Frontal cortex (tissue), 4 donors: ENCODE measurements around the gene ESRRA. TPM values are rescaled to one million over a fixed set of nuclear protein-coding genes. Genes with fewer than 3 reads are reported as not detected.
"Not testable (repeated sequence)": the region's sequence is repeated elsewhere in the genome, so short reads cannot be mapped to it uniquely, and the experiment has no call there.

Experiments used
- DNase-seq, 2 donors: peaks; one replicate each; pipeline ENCODE4 v3.0.0; 2012; ENCODE audit warnings: low spot score in 2 of 2
- FAIRE-seq: peaks from 2 replicates; lab custom pipeline; 2012; peaks lifted over from hg19 to GRCh38; lab: Jason Lieb, UNC
- total RNA-seq: library from RNA; depleted of rRNA; stranded (reverse); fragments of >200 nt; gene quantifications from one replicate; pipeline ENCODE4 v1.2.3, GENCODE V29; 2014
- donor health status: control.
- donor health status: control.
- donor health status: control.

Gene ESRRA
- total RNA-seq, 1 donor from 2014 or later = 12.6 TPM

DNA sequence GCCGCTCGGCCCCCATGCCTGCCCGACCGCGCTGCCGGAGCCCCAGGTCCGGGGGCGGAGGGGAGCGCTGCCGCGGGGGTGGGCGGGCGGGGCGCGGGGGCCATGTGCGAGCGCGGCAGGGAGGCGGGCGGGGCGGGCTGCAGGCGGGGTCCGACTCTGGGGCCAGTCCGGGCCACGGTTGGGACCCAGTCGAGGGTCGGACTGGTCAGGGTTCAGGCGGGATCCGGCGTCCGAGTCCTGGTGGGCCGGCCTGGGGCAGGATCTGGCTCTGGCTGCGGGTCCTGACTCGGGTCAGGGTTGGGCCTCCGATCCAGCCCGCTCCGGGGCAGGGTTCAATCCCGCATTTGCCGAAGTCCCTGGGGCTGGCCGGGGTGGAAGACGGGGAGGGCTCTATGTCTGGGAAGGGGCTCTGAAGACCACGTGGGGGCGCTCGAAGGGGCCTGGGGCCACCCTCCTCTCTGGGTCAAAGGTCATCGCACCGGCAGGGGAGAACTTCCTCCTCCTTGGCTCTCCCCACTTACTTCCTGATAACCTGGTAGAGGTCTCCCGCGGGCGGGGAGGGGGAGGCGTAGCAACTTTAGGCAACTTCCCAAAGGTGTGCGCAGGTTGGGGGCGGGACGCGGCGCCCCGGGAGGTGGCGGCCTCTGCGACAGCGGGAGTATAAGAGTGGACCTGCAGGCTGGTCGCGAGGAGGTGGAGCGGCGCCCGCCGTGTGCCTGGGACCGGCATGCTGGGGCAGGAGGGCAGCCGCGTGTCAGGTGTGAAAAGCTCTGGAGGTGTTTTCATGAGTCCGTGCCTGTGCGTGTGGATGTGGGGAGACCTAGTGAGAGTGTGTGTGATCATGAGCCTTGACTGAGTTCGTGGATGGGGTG is 603 bp downstream of the ESRRA start:
- FAIRE-seq = no peak
- DNase-seq = no peak

DNA sequence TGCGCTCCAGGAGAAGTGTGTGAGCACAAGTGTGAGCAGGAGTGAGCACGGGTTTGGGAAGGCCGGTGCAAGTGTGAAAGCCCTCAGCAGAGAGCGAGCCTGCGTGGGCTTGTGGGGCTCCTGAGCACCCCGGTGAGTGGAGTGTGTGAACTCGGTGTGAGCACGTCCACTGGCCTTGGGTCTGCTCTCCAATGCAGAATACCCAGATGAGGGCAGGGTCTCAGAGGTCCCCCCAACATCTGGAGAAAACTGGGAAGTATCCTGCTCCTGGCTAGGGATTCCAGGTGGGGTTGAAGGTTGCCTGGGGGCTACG is 1.2 kb downstream of the ESRRA start:
- no peak for DNase-seq

DNA sequence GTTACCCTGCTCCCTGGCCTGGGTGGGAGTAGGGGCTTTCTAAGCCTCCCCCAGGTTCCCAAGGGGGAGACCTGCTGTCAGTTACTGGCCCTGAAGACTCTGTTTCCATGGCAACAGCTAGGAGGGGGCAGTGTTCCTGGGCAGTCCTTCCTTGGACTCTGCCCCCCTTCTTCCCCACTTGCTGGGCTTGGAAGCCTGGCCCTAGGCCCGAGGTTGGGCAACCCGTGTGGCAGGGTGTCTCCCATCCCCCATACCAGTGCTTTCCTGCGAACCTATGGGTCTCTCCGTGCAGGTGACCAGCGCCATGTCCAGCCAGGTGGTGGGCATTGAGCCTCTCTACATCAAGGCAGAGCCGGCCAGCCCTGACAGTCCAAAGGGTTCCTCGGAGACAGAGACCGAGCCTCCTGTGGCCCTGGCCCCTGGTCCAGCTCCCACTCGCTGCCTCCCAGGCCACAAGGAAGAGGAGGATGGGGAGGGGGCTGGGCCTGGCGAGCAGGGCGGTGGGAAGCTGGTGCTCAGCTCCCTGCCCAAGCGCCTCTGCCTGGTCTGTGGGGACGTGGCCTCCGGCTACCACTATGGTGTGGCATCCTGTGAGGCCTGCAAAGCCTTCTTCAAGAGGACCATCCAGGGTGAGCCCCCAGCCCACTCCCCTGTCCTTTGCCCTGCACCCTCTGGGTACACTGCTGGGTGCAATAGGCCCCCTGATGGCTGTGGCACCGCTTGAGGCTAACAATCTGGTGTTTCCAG is 1.7 kb downstream of the ESRRA start:
- DNase-seq = no peak
- FAIRE-seq = no peak

More for the DNA sequence above, 1.2 kb downstream of the ESRRA start:
- FAIRE-seq = no peak

DNA sequence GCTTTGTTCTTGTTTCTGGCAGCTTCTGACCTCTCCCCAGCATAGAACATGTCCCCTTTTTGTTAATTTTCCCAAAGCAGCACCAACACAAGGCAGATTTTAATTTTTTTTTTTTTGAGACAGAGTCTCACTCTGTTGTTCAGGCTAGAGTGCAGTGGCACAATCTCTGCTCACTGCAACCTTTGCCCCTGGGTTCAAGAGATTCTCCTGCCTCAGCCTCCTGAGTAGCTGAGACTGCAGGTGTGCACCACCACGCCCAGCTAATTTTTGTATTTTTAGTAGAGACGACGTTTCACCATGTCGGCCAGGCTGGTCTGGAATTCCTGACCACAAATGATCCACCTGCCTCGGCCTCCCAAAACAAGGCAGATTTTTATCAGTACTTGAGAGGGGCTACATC is 2.5 kb downstream of the ESRRA start:
- DNase-seq, FAIRE-seq: not testable (repeated sequence)

DNA sequence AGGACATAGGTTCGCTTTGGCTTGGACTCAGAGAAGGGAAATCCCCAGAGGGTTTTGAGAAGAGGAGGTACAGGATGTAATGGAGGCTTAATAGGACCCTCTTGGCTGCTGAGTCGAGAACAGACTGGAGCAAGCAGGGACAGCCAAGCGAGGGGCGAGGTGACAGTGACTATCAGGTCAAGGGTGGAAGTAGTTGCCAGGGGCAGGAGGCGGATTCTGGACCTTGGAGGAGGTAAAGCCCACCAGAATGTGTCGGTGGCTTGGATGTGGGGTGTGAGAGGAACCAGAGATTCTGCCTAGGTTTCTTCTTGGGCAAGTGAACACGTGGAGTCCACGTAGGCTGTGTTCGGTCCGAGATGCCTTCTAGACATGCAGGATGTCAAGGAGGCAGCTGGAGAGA is 7.6 kb downstream of the ESRRA start:
- FAIRE-seq = no peak
- DNase-seq = no peak

DNA sequence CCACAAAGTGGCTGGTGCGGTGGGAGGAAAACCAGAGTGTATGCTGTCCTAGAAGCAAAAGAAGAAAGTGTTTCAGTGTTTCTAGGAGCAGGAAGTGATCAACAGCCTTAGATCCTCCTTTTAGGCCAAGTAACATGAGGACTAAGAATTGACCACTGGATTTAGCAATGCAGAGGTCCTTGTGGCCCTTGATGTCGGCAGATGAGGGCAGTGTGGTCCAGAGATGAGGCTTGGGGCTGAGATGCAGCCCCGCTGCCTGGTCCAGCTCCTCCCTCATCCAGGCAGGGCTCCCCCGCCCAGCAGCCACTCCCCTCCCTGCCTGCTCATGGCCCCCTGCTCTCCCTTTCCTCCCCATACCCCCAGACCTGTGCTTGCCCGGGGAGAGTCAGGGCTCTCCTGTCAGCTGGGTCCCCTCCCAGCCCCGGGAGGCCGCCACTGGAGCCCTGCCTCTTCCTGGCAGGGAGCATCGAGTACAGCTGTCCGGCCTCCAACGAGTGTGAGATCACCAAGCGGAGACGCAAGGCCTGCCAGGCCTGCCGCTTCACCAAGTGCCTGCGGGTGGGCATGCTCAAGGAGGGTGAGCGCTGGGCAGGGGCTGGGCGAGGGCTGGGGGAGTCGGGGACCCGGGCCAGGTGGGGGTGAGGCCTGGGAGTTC is 8.3 kb downstream of the ESRRA start:
- DNase-seq (no peak), FAIRE-seq (no peak)

DNA sequence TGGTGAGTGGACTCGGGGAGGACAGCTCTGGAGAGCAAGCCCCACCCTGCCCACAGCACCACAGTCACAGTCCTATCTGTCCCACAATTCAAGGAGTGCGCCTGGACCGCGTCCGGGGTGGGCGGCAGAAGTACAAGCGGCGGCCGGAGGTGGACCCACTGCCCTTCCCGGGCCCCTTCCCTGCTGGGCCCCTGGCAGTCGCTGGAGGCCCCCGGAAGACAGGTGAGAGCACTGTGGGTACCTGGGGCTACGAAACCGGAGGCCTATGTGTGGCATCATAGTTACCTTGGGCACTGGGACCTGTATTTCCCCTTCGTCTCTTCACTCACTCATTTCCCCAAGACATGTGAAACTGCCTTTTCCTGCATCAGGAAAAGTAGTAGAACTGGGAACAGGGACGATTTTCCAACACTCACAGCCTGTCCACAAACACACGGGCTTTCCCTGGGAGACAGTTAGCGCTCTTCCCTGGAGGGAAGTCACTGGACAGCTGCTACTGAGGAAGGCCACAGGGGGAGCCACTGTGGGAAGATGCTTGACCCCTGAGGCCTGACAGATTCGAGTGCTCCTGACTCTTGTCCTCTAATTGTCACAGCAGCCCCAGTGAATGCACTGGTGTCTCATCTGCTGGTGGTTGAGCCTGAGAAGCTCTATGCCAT is 9.0 kb downstream of the ESRRA start:
- FAIRE-seq = no peak
- DNase-seq = no peak

DNA sequence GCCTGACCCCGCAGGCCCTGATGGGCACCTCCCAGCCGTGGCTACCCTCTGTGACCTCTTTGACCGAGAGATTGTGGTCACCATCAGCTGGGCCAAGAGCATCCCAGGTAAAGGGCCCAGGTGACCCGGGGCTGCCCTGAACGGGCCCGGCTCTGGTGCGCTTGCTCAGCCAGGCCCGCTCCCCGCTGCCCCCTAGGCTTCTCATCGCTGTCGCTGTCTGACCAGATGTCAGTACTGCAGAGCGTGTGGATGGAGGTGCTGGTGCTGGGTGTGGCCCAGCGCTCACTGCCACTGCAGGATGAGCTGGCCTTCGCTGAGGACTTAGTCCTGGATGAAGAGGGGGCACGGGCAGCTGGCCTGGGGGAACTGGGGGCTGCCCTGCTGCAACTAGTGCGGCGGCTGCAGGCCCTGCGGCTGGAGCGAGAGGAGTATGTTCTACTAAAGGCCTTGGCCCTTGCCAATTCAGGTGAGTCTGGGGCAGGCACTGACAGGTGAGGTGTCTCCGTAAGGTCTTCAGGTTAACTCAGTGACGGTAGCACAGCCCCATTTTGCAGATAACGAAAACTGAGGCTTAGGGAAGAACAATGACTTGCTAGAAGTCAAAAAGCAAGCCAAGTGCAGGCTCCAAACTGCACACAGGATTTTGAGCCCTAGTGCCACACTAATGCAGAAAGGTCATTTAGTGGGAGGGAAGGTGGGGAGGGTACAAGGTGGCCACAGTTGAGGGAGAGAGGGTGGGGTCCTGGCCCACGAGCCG is 9.7 kb downstream of the ESRRA start:
- no peak for FAIRE-seq
- DNase-seq = no peak

DNA sequence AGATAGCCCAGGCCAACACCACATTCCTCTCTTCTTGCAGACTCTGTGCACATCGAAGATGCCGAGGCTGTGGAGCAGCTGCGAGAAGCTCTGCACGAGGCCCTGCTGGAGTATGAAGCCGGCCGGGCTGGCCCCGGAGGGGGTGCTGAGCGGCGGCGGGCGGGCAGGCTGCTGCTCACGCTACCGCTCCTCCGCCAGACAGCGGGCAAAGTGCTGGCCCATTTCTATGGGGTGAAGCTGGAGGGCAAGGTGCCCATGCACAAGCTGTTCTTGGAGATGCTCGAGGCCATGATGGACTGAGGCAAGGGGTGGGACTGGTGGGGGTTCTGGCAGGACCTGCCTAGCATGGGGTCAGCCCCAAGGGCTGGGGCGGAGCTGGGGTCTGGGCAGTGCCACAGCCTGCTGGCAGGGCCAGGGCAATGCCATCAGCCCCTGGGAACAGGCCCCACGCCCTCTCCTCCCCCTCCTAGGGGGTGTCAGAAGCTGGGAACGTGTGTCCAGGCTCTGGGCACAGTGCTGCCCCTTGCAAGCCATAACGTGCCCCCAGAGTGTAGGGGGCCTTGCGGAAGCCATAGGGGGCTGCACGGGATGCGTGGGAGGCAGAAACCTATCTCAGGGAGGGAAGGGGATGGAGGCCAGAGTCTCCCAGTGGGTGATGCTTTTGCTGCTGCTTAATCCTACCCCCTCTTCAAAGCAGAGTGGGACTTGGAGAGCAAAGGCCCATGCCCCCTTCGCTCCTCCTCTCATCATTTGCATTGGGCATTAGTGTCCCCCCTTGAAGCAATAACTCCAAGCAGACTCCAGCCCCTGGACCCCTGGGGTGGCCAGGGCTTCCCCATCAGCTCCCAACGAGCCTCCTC is 10.6 kb downstream of the ESRRA start:
- not testable (repeated sequence) for DNase-seq

DNA sequence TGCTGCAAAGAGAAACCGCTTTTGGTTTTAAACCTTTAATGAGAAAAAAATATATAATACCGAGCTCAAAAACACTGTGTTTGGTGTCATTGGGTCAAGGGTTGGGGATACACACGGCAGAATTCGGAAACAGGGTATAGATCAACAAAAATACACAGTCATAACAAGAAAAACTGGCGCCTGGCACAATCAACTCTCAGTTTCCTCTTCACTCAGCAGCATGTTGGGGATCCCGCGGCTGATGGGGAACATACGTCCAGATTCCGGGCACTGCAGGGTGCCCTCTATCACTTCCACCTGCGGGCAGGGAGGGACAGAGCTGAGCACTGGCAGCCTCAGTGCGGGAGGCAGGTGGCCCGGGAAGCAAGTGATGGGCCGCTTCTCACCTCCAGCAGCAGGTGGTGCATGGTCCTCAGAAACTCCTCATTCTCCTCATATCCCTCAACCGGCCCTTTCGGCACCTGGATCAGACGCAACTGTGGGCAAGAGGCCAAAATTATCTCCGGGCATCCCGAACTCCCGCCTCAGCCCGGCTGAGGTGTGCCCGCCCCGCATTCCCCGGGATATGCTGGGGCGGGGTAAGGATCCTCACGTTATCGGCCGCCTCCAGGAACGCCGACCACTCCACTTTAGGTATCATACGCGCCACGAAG is 11.5 kb downstream of the ESRRA start:
- no peak for FAIRE-seq
- no peak for DNase-seq

More for the DNA sequence above, 10.6 kb downstream of the ESRRA start:
- FAIRE-seq = not testable (repeated sequence)

DNA sequence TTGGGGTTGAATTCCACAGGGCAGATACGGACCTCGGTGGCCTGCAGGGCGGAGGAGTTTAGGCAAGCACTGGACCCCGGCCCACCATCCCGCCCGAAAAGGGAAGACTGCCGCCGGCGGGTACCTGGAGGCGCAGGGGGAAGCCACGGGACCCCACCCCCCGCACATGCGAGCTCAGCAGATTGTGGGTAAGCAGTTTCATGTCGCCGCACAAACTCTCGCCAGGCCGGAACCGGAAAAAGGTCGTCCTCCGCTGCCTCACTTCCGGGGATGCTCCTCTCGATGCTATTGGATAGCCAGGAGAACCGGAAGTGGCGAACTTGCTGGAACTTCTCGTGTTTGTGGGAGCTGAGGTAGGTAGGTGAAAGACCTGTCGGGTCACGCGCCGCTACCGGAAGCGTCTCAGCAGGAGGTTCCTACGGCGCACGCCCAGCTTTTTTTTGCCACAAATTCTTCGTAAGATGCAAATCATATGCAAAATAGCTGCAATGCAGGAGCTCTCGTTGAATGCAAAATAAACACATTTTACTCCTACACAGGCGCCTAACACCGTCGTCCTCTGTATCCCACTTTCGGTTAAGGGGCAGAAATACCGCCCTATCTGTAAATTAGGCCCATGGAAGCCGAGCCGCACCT is 12.1 kb downstream of the ESRRA start, which contains the start of gene TRMT112:
Gene TRMT112 (minus strand): TSS at position 235 of the 636 bp plus-strand sequence. CDS start 33 bp downstream, at position 202.
- FAIRE-seq = no peak
- peak; percentile 92 for DNase-seq

DNA sequence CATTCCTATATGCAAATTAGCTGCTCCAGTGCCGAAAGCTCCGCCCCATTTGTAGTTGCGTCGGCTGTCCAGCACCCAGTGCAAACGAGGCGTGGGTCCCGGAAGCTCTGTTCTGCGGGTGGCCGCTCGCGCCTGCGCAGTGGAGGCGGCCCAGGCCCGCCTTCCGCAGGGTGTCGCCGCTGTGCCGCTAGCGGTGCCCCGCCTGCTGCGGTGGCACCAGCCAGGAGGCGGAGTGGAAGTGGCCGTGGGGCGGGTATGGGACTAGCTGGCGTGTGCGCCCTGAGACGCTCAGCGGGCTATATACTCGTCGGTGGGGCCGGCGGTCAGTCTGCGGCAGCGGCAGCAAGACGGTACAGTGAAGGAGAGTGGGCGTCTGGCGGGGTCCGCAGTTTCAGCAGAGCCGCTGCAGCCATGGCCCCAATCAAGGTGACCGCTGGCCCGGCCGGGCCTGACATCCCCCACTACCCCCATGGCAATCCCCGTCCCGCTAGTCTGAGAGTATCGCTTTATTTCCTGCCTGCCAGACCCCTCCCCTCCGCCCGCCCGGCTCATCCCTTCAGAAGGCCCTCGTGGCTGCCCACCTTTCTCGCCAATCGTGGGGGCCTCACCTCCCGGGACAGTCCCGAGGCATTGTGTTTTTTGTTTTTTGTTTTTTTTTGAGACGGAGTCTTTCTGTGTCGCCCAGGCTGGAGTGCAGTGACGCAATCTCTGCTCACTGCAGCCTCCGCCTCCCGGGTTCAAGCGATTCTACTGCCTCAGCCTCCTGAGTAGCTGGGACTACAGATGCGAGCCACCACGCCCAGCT is 12.8 kb downstream of the ESRRA start, which contains the start of gene PRDX5:
Gene PRDX5 (plus strand): TSS at position 161 of the 805 bp plus-strand sequence. CDS start 95 bp downstream, at position 256.
- DNase-seq (peak; percentile 95 to 96), FAIRE-seq (no peak)

DNA sequence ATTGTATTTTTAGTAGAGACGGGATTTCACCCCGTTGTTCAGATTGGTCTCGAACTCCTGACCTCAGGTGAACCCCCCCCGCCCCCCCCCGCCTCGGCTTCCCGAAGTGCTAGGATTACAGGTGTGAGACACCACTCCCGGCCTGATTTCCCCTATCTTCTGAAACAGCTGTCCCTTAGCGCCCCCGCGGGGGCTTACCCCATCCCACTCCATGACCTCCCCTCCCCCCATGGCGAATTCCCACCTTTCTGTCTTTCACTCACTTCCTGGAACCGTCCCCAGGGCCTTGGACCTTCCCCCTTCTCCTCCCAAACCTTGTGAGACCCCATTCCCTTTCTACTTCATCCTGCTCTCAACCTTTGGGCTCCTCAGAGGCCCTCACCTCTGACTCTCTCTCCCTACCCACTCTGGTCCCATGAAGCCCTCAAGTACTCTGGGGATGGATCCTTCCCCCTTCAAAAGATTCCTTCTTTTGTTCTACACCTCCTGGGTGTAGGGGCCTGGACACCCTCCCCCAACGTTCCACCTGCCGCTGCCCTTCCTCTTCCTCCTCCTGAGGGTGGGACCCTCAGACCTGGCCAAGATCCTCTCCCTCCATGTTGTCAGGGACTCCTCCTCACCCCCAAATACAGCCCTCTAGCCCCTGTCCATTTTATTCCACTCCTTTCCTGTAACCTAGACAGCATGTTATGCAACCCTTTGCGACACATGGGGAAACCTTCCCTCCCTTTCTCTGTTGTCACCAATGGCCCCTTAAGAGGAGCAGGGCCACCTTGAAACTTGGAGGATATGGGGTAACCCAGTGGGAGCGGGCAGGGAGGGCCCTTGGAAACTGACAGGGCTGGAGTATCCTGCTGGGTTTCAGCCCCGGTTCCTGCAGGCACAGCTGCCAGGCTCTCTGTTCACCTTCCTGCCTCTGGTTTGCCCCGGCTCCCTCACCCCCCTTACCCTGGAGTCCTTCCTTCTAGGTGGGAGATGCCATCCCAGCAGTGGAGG is 13.7 kb downstream of the ESRRA start:
- DNase-seq (no peak), FAIRE-seq (no peak)

DNA sequence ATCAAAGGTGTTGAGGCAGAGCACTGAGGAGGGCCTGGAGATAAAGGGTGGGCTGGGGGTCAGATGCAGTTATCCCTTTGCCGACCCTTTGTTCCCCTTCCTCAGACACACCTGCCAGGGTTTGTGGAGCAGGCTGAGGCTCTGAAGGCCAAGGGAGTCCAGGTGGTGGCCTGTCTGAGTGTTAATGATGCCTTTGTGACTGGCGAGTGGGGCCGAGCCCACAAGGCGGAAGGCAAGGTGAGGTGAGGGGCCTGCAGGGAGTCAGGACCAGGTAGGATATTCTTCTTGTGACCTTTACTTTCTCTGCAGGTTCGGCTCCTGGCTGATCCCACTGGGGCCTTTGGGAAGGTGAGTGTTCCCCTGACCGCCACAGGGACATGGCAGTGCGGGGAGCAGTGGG is 15.2 kb downstream of the ESRRA start:
- DNase-seq = no peak
- no peak for FAIRE-seq

DNA sequence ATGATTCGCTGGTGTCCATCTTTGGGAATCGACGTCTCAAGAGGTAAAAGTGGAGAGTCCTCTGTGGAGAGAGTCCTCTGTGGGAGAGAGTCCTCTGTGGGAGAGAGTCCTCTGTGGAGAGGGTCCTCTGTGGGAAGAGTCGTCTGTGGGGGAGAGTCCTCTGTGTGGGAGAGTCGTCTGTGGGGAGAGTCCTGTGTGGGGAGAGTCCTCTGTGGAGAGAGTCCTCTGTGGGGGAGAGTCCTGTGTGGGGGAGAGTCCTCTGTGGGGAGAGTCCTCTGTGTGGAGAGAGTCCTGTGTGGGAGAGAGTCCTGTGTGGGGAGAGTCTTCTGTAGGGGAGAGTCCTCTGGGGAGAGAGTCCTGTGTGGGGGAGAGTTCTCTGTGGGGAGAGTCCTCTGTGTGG is 15.7 kb downstream of the ESRRA start:
- FAIRE-seq = no peak

More for the DNA sequence above, 15.7 kb downstream of the ESRRA start:
- DNase-seq = no peak
